HUDEP-2 (cell line): ENCODE measurements around the gene FFAR3.
"Not testable (repeated sequence)": the region's sequence is repeated elsewhere in the genome, so short reads cannot be mapped to it uniquely, and the experiment has no call there.

Source experiments
- DNase-seq, 76 experiments: peaks; one replicate each; lab custom pipeline; 2025; ENCODE audit not compliant: unreplicated experiment in 76 of 76; lab: John Stamatoyannopoulos, UW

Gene FFAR3

GRCh38 chr19:35399231-35399630 lies 41.0 kb downstream of the FFAR3 start:
- no peak for DNase-seq

- no peak for DNase-seq
Observed at GRCh38 chr19:35399948-35400772, 41.9 kb downstream of the FFAR3 start.

- DNase-seq = no peak
Observed at GRCh38 chr19:35400773-35401100, 42.5 kb downstream of the FFAR3 start.

GRCh38 chr19:35401416-35401815 lies 43.2 kb downstream of the FFAR3 start:
- DNase-seq = not testable (repeated sequence)

GRCh38 chr19:35403116-35403760 lies 45.0 kb downstream of the FFAR3 start:
- DNase-seq = peak in 61 of 76 experiments; percentile 21 to 84 (median 52)

GRCh38 chr19:35404879-35405622 lies 46.8 kb downstream of the FFAR3 start:
- DNase-seq = peak in 42 of 76 experiments; percentile 17 to 76 (median 40)

- peak in 1 of 76 experiments; percentile 13 for DNase-seq
Observed at GRCh38 chr19:35407619-35408018, 49.4 kb downstream of the FFAR3 start.

- peak in 6 of 76 experiments; percentile 8 to 50 (median 16) for DNase-seq
Observed at GRCh38 chr19:35408284-35409171, 50.3 kb downstream of the FFAR3 start.

- DNase-seq = peak in 5 of 76 experiments; percentile 14 to 50 (median 29)
Observed at GRCh38 chr19:35409191-35409590, 50.9 kb downstream of the FFAR3 start.
